Common myeloid progenitor, CD34-positive (primary cell): ENCODE data around the gene RPTOR.

Source experiments
- CTCF ChIA-PET: fragments of 350-600 bp; sonication (Branson Sonifier 250); formaldehyde crosslinking; loops from one replicate; lab custom pipeline; 2021; ENCODE audit warnings: antibody characterized with exemption; lab: Charles Lee
- POLR2A ChIA-PET: fragments of 350-600 bp; sonication (Branson Sonifier 250); formaldehyde crosslinking; loops from one replicate; lab custom pipeline; 2021; ENCODE audit warnings: antibody characterized with exemption; lab: Charles Lee
- DNase-seq, 3 donors: peaks; one replicate each; pipeline versions ENCODE4 v3.0.0 to v3.0.0-alpha.2; 2013
- H3K27ac ChIP-seq, 2 experiments: 1 replicate in 1 of 2; 2 replicates in 1 of 2; pipeline ENCODE4 v1.7.0; 2013; ENCODE audit warnings: inconsistent platforms in 2 of 2, low read length in 2 of 2, mild to moderate bottlenecking in 2 of 2, low read depth in 1 of 2, moderate library complexity in 1 of 2; ENCODE audit not compliant: severe bottlenecking in 2 of 2, insufficient read depth in 1 of 2, poor library complexity in 1 of 2
- H3K27me3 ChIP-seq, 5 experiments: replicated peaks in 2 of 5; 1 replicate in 3 of 5; 2 replicates in 2 of 5; pipeline versions ENCODE4 v1.6.1 to v1.7.0; 2013; ENCODE audit warnings: low read length in 4 of 5, mild to moderate bottlenecking in 2 of 5, moderate library complexity in 2 of 5, inconsistent platforms in 1 of 5; ENCODE audit not compliant: insufficient read depth in 5 of 5, control insufficient read depth in 4 of 5
- H3K36me3 ChIP-seq, 4 experiments: 1 replicate in 2 of 4; 2 replicates in 2 of 4; pipeline versions ENCODE4 v1.6.1 to v1.7.0; 2013; ENCODE audit warnings: low read length in 3 of 4, control low read depth in 1 of 4, mild to moderate bottlenecking in 1 of 4; ENCODE audit not compliant: control insufficient read depth in 4 of 4, insufficient read depth in 4 of 4
- H3K4me1 ChIP-seq, 4 experiments: 1 replicate in 3 of 4; 2 replicates in 1 of 4; pipeline versions ENCODE4 v1.6.1 to v1.7.1; 2013; ENCODE audit warnings: low read length in 3 of 4, mild to moderate bottlenecking in 3 of 4, control low read depth in 1 of 4, inconsistent platforms in 1 of 4, moderate library complexity in 1 of 4; ENCODE audit not compliant: control insufficient read depth in 4 of 4, insufficient read depth in 4 of 4; ENCODE audit errors: control extremely low read depth in 1 of 4
- H3K4me3 ChIP-seq, 7 experiments: 1 replicate in 4 of 7; 2 replicates in 3 of 7; pipeline versions ENCODE4 v1.5.1 to v1.7.0; 2013; ENCODE audit warnings: mild to moderate bottlenecking in 7 of 7, low read length in 6 of 7, moderate library complexity in 6 of 7, inconsistent platforms in 2 of 7, low read depth in 2 of 7, control low read depth in 1 of 7; ENCODE audit not compliant: insufficient read depth in 4 of 7, control insufficient read depth in 1 of 7; ENCODE audit errors: extremely low read depth in 1 of 7
- H3K9me3 ChIP-seq, 5 experiments: 1 replicate in 4 of 5; 2 replicates in 1 of 5; pipeline versions ENCODE4 v1.6.1 to v1.7.1; 2013; ENCODE audit warnings: low read length in 4 of 5, mild to moderate bottlenecking in 2 of 5, inconsistent platforms in 1 of 5, low read depth in 1 of 5, moderate library complexity in 1 of 5; ENCODE audit not compliant: control insufficient read depth in 4 of 5, insufficient read depth in 2 of 5; ENCODE audit errors: control extremely low read depth in 1 of 5
- WGBS: methylation state at CpG from one replicate; pipeline ENCODE4 v1.1.5; 2013; ENCODE audit not compliant: insufficient coverage; 5-methylcytosine and 5-hydroxymethylcytosine counted together

RPTOR gene

DNA sequence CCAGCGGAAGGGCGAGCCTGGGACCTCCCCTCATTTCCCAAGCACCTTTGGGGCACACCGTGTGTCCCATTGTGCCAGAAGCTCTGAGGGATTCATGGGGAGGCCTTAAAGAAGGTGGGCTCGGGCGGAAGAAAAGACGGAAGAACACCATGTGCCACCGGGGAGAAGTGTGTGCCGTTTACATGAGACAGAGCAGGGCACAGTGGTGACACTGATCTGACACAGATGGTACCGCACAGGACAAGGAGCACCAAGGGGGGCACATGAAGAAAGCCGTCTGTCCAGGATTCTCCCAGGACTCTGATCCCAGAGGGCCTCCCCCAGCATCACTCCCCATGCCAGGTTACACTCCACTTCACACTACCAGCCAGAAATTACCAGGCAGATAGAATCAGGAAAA is 318.3 kb downstream of the RPTOR start:
- WGBS, result 97% methylated on average over 7 of the region's 10 CpGs
- Histone ChIP-seq H3K4me1 (peaks cover 0 to 11% (median 0%) of the 10 kb centered on the region in 4 experiments), H3K36me3 (peaks cover 2 to 31% (median 12%) of the 10 kb centered on the region in 4 experiments), H3K4me3 (no peak overlapping the region), H3K9me3 (peaks cover 0 to 4% (median 0%) of the 10 kb centered on the region in 5 experiments), H3K27ac (no peak overlapping the region), H3K27me3 (no peaks in the 10 kb centered on the region)
- ChIA-PET POLR2A (no interaction called here), CTCF (no interaction called here)
- no peak for DNase-seq

DNA sequence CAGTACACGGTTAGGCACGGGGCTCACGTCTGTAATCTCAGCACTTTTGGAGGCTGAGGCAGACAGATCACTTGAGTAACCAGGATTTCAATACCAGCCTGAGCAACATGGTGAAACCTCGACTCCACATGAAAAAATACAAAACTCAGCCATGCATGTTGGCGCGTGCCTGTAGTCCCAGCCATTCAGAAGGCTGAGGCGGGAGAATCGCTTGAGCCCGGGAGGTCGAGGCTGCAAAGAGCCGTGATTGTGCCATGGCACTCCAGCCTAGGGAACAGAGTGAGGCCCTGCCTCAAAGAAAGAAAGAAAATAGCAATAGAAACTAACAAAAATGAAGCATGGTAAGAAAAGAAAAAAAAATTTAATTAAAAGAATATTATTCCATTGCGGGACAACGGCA is 319.0 kb downstream of the RPTOR start:
- peaks cover 0 to 4% (median 0%) of the 10 kb centered on the region in 5 experiments for H3K9me3 ChIP-seq
- H3K27me3 ChIP-seq, result no peaks in the 10 kb centered on the region
- DNase-seq, result no peak
- WGBS, result 95% methylated on average over 7 of the region's 13 CpGs
- H3K27ac ChIP-seq, result no peak overlapping the region
- H3K4me3 ChIP-seq, result no peak overlapping the region
- H3K4me1 ChIP-seq, result peaks cover 0 to 11% (median 0%) of the 10 kb centered on the region in 4 experiments
- ChIA-PET CTCF (no interaction called here), POLR2A (no interaction called here)
- peaks cover 2 to 26% (median 11%) of the 10 kb centered on the region in 4 experiments for H3K36me3 ChIP-seq

DNA sequence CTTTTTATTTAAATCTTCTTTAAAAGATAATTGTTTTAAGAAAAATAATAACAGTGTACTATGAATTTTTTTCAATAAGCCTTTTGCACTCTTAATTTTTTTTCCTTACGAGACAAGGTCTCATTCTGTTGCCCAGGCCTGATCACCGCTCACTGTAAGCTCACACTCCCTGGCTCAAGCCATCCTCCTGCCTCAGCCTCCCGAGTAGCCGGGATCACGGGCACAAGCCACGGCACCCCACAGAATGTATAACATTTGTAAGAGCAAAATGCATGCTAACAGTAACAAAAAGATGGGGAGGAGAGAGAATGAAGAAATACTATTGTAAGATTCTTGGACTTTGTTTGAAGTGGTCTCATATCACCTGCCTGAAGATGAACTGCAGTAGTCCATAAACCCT is 320.1 kb downstream of the RPTOR start:
- ChIA-PET POLR2A (no interaction called here), CTCF (interaction anchor here (1.3 to 2.7 kb wide), 3 partner anchors 32 to 38 kb away, joined by 3 to 10 read pairs (median 4); no protein-coding TSS in a partner anchor)
- peaks cover 2 to 26% (median 11%) of the 10 kb centered on the region in 4 experiments for H3K36me3 ChIP-seq
- no peak overlapping the region for H3K27ac ChIP-seq
- no peak for DNase-seq
- no peaks in the 10 kb centered on the region for H3K27me3 ChIP-seq
- H3K4me1 ChIP-seq, result peaks cover 0 to 11% (median 1%) of the 10 kb centered on the region in 4 experiments
- peaks cover 0 to 4% (median 0%) of the 10 kb centered on the region in 5 experiments for H3K9me3 ChIP-seq
- no peak overlapping the region for H3K4me3 ChIP-seq
- WGBS, result 100% methylated on average over 3 of the region's 6 CpGs

DNA sequence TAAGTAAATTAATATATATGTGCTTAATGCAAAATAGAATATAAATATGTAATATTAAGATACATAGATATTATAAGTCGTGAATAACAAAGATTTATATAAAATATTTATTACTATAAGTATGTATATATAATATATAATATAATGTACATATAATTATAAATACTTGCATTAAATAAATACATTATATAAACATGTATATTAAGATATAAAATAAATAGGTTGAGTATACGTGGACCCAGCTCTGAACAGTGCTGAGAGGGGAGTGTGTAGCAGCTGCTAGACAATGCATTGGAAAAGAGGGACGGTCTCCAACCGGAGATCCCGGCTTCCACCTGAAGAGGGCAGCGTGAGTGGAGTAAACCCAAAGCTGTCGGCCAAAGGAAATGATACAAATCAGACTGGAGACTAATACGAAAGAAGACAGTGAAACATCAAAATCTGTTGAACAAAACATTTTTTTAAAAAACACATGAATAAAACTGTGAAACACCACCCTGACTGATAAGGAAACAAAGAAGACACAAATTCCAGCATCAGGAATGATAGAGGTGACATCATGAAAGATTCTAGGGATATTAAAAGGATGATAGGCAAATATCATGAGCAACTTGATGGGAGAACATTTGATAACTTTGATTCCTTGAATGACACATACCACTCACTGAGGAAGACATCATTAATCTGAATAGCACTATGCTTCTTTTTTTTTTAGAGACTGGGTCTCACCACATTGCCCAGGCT is 321.6 kb downstream of the RPTOR start:
- no peak overlapping the region for H3K27ac ChIP-seq
- DNase-seq, result peak; percentile 53 to 67 (median 62)
- no CpG with 5 or more reads among the region's 8 CpGs for WGBS
- peaks cover 5 to 18% (median 14%) of the 10 kb centered on the region in 4 experiments for H3K4me1 ChIP-seq
- no peaks in the 10 kb centered on the region for H3K27me3 ChIP-seq
- peaks cover 0 to 4% (median 0%) of the 10 kb centered on the region in 5 experiments for H3K9me3 ChIP-seq
- no peak overlapping the region for H3K4me3 ChIP-seq
- POLR2A ChIA-PET, result no interaction called here
- peaks cover 0 to 19% (median 9%) of the 10 kb centered on the region in 4 experiments for H3K36me3 ChIP-seq
- CTCF ChIA-PET, result interaction anchor here (0.6 to 2.7 kb wide), 3 partner anchors 10 to 33 kb away, joined by 3 to 10 read pairs (median 4); no protein-coding TSS in a partner anchor

DNA sequence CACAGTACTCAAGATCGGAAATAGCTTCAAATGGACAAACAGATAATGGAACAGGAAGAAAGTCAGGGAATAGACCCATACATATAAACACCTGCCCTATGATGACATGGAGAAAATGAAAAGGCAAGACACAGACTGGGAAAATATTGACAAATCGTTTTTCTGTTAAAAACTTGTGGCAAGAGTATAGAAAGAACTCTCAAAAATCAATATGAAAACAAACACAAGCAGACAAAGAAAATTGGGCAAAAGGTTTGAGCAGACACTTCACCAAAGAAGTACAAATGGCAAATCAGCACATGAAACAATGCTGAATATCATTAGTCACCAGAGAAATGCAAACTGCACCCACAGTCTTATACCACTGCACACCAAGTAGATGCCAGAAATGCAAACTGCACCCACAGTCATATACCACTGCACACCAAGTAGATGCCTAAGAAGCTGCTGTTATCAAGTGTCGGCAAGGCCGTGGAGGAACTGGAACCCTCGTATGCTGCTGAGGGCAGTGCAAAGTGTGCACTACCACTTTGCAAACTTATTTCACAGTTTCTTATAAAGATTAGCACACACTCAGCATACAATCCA is 323.5 kb downstream of the RPTOR start:
- POLR2A ChIA-PET, result no interaction called here
- DNase-seq, result no peak
- WGBS, result 100% methylated on average over 3 of the region's 5 CpGs

DNA sequence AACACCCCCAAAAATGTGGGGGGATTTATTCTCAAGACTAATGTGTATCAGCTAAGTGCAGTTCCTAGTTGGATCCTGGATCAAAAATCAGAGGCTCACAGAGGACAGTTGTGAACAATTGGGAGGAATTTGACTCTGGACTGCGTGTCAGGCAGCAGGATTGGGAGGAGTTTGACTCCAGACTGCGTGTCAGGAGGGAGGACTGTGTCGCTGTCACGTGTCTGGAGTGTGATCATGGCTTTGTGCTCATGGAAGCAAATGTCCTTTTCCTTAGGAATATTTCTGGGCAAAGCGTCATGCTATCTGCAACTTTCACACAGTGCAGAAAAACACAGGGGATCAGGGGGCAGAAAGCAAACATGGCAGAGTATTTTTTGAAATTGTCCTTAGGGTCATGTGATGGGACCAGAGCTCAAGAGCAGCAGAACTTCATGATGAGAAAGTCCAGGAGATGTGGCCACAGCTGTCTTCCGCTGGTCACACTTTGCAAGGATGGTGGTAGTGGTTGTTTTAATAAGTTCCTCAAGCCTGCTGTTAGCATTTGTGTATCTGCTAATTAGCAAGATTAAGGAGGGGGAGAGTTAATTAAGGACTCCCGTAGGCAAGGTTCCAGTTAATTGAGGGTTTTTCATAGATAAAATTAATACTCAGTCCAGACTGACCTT is 325.0 kb downstream of the RPTOR start:
- ChIA-PET POLR2A (no interaction called here), CTCF (interaction anchor here (0.8 to 1.0 kb wide), 2 partner anchors 26 to 120 kb away, joined by 3 read pairs; no protein-coding TSS in a partner anchor)
- Histone ChIP-seq H3K4me3 (no peak overlapping the region), H3K27ac (no peak overlapping the region), H3K4me1 (peaks cover 15 to 45% (median 39%) of the 10 kb centered on the region in 4 experiments), H3K9me3 (no peaks in the 10 kb centered on the region), H3K36me3 (peaks cover 0 to 2% (median 1%) of the 10 kb centered on the region in 4 experiments), H3K27me3 (no peaks in the 10 kb centered on the region)
- DNase-seq, result no peak
- WGBS, result 91% methylated on average over 7 of the region's 7 CpGs

More for the DNA sequence above, 323.5 kb downstream of the RPTOR start:
- H3K9me3 ChIP-seq, result peaks cover 0 to 4% (median 0%) of the 10 kb centered on the region in 5 experiments
- no peak overlapping the region for H3K27ac ChIP-seq
- CTCF ChIA-PET, result interaction anchor here (1.1 kb wide), 1 partner anchor 9 kb away, joined by 7 read pairs; no protein-coding TSS in a partner anchor
- H3K36me3 ChIP-seq, result peaks cover 0 to 6% (median 4%) of the 10 kb centered on the region in 4 experiments
- no peaks in the 10 kb centered on the region for H3K27me3 ChIP-seq
- H3K4me3 ChIP-seq, result no peak overlapping the region
- peaks cover 12 to 37% (median 31%) of the 10 kb centered on the region in 4 experiments for H3K4me1 ChIP-seq
